OCI-LY7 (cell line): Measurements from ENCODE around the gene SCAND1. TPM values are rescaled to one million over a fixed set of nuclear protein-coding genes. Genes with fewer than 3 reads are reported as not detected.

Source experiments
- BruUV-seq: library from RNA; stranded (reverse); fragments of 400-500 nt; replicated peaks from 2 replicates; lab custom pipeline; 2021; lab: Mats Ljungman, UMichigan
- CTCF ChIA-PET: fragments of 300-600 bp; sonication (Branson Sonifier 250); formaldehyde crosslinking; loops from one replicate; lab custom pipeline; 2022; ENCODE audit warnings: antibody characterized with exemption; ENCODE audit not compliant: unreplicated experiment; lab: Charles Lee
- POLR2A ChIA-PET: fragments of 300-600 bp; sonication (Branson Sonifier 250); formaldehyde crosslinking; loops from one replicate; lab custom pipeline; 2022; ENCODE audit warnings: antibody characterized with exemption; lab: Charles Lee
- DNase-seq: peaks from one replicate; pipeline ENCODE4 v3.0.0-alpha.2; 2015; ENCODE audit warnings: low spot score
- H2AFZ ChIP-seq: fragments of 200-600 bp; sonication (generic), shearing (Covaris generic); 2 replicates; pipeline ENCODE4 v1.6.1; 2014; ENCODE audit warnings: mild to moderate bottlenecking, antibody characterized with exemption, low read length, moderate library complexity
- H3K27ac ChIP-seq: fragments of 200-600 bp; sonication (generic); 2 replicates; pipeline ENCODE4 v1.5.1; 2014; ENCODE audit warnings: mixed run types, low read depth, mild to moderate bottlenecking, moderate library complexity, low read length, inconsistent platforms; ENCODE audit not compliant: poor library complexity, severe bottlenecking
- H3K36me3 ChIP-seq: fragments of 200-600 bp; sonication (generic); 2 replicates; pipeline ENCODE4 v1.6.1; 2014; ENCODE audit warnings: mild to moderate bottlenecking, antibody characterized with exemption, low read length, moderate library complexity, mixed read lengths; ENCODE audit not compliant: insufficient read depth
- H3K4me1 ChIP-seq: fragments of 200-600 bp; sonication (generic); 2 replicates; pipeline ENCODE4 v1.5.1; 2014; ENCODE audit warnings: mild to moderate bottlenecking, low read length; ENCODE audit not compliant: insufficient read depth, poor library complexity, severe bottlenecking
- H3K4me2 ChIP-seq: fragments of 200-600 bp; sonication (generic); 2 replicates; pipeline ENCODE4 v1.6.1; 2014; ENCODE audit warnings: mild to moderate bottlenecking, low read length
- H3K4me3 ChIP-seq: fragments of 200-600 bp; sonication (generic); 2 replicates; pipeline ENCODE4 v1.5.1; 2014; ENCODE audit warnings: mild to moderate bottlenecking, low read depth, low read length; ENCODE audit not compliant: poor library complexity, severe bottlenecking
- H3K79me2 ChIP-seq: fragments of 200-600 bp; sonication (generic); 2 replicates; pipeline ENCODE4 v1.6.1; 2016; ENCODE audit warnings: low read depth, mild to moderate bottlenecking, low read length, moderate library complexity, mixed read lengths; ENCODE audit not compliant: insufficient read depth
- H3K9me2 ChIP-seq: fragments of 200-600 bp; sonication (generic); 2 replicates; pipeline ENCODE4 v1.6.1; 2016; ENCODE audit warnings: mild to moderate bottlenecking, low read length, mixed read lengths; ENCODE audit not compliant: insufficient read depth
- H3K9me3 ChIP-seq: fragments of 200-600 bp; sonication (generic); 2 replicates; pipeline ENCODE4 v1.6.1; 2014; ENCODE audit warnings: mild to moderate bottlenecking, mixed run types, low read length, mixed read lengths
- H4K20me1 ChIP-seq: fragments of 200-600 bp; sonication (generic); 2 replicates; pipeline ENCODE4 v1.6.1; 2014; ENCODE audit warnings: mild to moderate bottlenecking, antibody characterized with exemption, low read length, moderate library complexity, mixed read lengths; ENCODE audit not compliant: insufficient read depth
- EZH2phosphoT487 ChIP-seq: fragments of 200-600 bp; sonication (generic); IDR thresholded peaks from 2 replicates; pipeline ENCODE4 v1.6.1; 2018; ENCODE audit warnings: low read depth, borderline replicate concordance, mild to moderate bottlenecking, mixed run types, antibody characterized with exemption, low read length, moderate library complexity, mixed read lengths
- intact Hi-C: fragments of 100-400 bp; cut with micrococcal nuclease; formaldehyde crosslinking; loops from one replicate; pipeline ENCODE4 v1.10.0; 2022; ENCODE audit not compliant: unreplicated experiment
- total RNA-seq, 2 experiments: library from RNA; depleted of rRNA in 1 of 2; stranded (reverse); fragments of >200 nt in 1 of 2; shearing (Covaris generic) in 1 of 2; gene quantifications; 2 replicates each; pipeline ENCODE4 v1.2.3, GENCODE V29; 2014 to 2022
- TF ChIP-seq, protein P1 (sequence below): fragments of 200-600 bp; sonication (generic); conservative IDR thresholded peaks from 2 replicates; pipeline ENCODE4 v1.5.1; 2014; ENCODE audit warnings: mild to moderate bottlenecking, antibody characterized with exemption, low read length, moderate library complexity, mixed read lengths

The SCAND1 gene
- total RNA-seq, 2 experiments from 2014 or later = 75.6 to 97.6 TPM

DNA sequence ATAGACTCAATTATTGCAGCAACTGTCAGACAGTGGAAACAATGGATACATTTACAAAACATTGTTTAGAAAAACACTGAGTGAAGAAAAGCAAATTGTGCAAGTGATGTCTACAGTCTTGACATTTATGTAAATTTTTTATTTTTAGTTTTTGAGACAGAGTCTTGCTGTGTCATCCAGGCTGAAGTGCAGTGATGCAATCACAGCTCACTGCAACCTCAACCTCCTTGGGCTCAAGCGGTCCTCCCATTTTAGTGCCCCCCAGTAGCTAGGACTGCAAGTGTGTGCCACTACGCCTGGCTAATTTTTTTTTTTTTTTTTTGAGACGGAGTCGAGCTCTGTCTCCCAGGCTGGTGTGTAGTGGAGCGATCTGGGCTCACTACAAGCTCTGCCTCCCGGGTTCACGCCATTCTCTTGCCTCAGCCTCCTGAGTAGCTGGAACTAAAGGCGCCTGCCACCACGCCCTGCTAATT, 23.8 kb upstream of the SCAND1 start:
- no peaks in the 10 kb centered on the region for H3K36me3 ChIP-seq
- BruUV-seq = no TSS peak
- POLR2A ChIA-PET = interaction anchor here (0.6 to 1.4 kb wide), 5 partner anchors 13 to 474 kb away, joined by 3 to 7 read pairs (median 4); no protein-coding TSS in a partner anchor
- intact Hi-C loops = no loop called here
- no peaks in the 10 kb centered on the region for H3K9me2 ChIP-seq
- CTCF ChIA-PET = no interaction called here
- DNase-seq = no peak
- H3K27ac ChIP-seq = no peak overlapping the region
- H3K4me1 ChIP-seq = peaks cover 22% of the 10 kb centered on the region
- H3K4me2 ChIP-seq = peak overlapping the region; percentile 11
- no peaks in the 10 kb centered on the region for H4K20me1 ChIP-seq
- H3K4me3 ChIP-seq = no peak overlapping the region
- H3K9me3 ChIP-seq = no peaks in the 10 kb centered on the region
- TF ChIP-seq EZH2phosphoT487 = no peak
- TF ChIP-seq, protein P1, sequence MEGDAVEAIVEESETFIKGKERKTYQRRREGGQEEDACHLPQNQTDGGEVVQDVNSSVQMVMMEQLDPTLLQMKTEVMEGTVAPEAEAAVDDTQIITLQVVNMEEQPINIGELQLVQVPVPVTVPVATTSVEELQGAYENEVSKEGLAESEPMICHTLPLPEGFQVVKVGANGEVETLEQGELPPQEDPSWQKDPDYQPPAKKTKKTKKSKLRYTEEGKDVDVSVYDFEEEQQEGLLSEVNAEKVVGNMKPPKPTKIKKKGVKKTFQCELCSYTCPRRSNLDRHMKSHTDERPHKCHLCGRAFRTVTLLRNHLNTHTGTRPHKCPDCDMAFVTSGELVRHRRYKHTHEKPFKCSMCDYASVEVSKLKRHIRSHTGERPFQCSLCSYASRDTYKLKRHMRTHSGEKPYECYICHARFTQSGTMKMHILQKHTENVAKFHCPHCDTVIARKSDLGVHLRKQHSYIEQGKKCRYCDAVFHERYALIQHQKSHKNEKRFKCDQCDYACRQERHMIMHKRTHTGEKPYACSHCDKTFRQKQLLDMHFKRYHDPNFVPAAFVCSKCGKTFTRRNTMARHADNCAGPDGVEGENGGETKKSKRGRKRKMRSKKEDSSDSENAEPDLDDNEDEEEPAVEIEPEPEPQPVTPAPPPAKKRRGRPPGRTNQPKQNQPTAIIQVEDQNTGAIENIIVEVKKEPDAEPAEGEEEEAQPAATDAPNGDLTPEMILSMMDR = no peak
- H2AFZ ChIP-seq = no peak overlapping the region
- H3K79me2 ChIP-seq = no peaks in the 10 kb centered on the region

- H3K4me2 ChIP-seq = no peak overlapping the region
- no peak for TF ChIP-seq EZH2phosphoT487
- TF ChIP-seq, protein P1 = no peak
- H3K9me3 ChIP-seq = no peaks in the 10 kb centered on the region
- BruUV-seq = no TSS peak
- H3K9me2 ChIP-seq = no peaks in the 10 kb centered on the region
- intact Hi-C loops = no loop called here
- H3K4me1 ChIP-seq = peaks cover 18% of the 10 kb centered on the region
- ChIA-PET POLR2A (no interaction called here), CTCF (no interaction called here)
- no peak for DNase-seq
- H3K27ac ChIP-seq = no peak overlapping the region
- no peaks in the 10 kb centered on the region for H4K20me1 ChIP-seq
- no peaks in the 10 kb centered on the region for H3K36me3 ChIP-seq
- no peaks in the 10 kb centered on the region for H3K79me2 ChIP-seq
- no peak overlapping the region for H3K4me3 ChIP-seq
- no peak overlapping the region for H2AFZ ChIP-seq
These were observed 21.5 kb upstream of the SCAND1 start for GRCh38 chr20:35975576-35976373.

GRCh38 chr20:35974256-35974655, 20.0 kb upstream of the SCAND1 start:
- CTCF ChIA-PET = no interaction called here
- H3K36me3 ChIP-seq = no peaks in the 10 kb centered on the region
- POLR2A ChIA-PET = interaction anchor here (1.0 kb wide), 1 partner anchor 19 kb away, joined by 3 read pairs; no protein-coding TSS in a partner anchor
- H3K9me3 ChIP-seq = no peaks in the 10 kb centered on the region
- no peaks in the 10 kb centered on the region for H3K9me2 ChIP-seq
- BruUV-seq = no TSS peak
- no peak overlapping the region for H3K27ac ChIP-seq
- H3K4me1 ChIP-seq = peaks cover 18% of the 10 kb centered on the region
- no peak overlapping the region for H3K4me2 ChIP-seq
- intact Hi-C loops = no loop called here
- H2AFZ ChIP-seq = no peak overlapping the region
- H3K4me3 ChIP-seq = no peak overlapping the region
- no peak for DNase-seq
- no peaks in the 10 kb centered on the region for H4K20me1 ChIP-seq
- no peaks in the 10 kb centered on the region for H3K79me2 ChIP-seq
- TF ChIP-seq EZH2phosphoT487 = no peak
- TF ChIP-seq, protein P1 = no peak
